CD4-positive, alpha-beta T cell (primary cell): ENCODE measurements around the gene ZSWIM4. TPM values are rescaled to one million over a fixed set of nuclear protein-coding genes. Genes with fewer than 3 reads are reported as not detected.

ENCODE experiments used
- ATAC-seq: fragments of 200-7000 bp; cut with Tn5 transposase; one replicate; pipeline ENCODE4 v1.10.0; 2022; ENCODE audit warnings: mild to moderate bottlenecking; ENCODE audit not compliant: poor library complexity
- CTCF ChIA-PET: fragments of 350-600 bp; sonication (Branson Sonifier 250); formaldehyde crosslinking; loops from one replicate; lab custom pipeline; 2021; ENCODE audit warnings: antibody characterized with exemption, inconsistent platforms; lab: Charles Lee
- POLR2A ChIA-PET: fragments of 350-600 bp; sonication (Branson Sonifier 250); formaldehyde crosslinking; loops from one replicate; lab custom pipeline; 2021; ENCODE audit warnings: antibody characterized with exemption, inconsistent platforms; lab: Charles Lee
- DNase-seq, 14 experiments: peaks; one replicate each; pipeline ENCODE4 v3.0.0-alpha.2; 2013 to 2020; ENCODE audit warnings: mixed read lengths in 2 of 14
- H3K27ac ChIP-seq, 2 donors: one replicate each; pipeline versions ENCODE4 v1.5.1 to v1.7.0; 2013; ENCODE audit warnings: low read length in 2 of 2, low read depth in 1 of 2, mild to moderate bottlenecking in 1 of 2
- H3K27me3 ChIP-seq, 2 experiments: 1 replicate in 1 of 2; 2 replicates in 1 of 2; pipeline versions ENCODE4 v1.6.1 to v1.7.0; 2013; ENCODE audit warnings: low read length in 2 of 2, control low read depth in 1 of 2, mild to moderate bottlenecking in 1 of 2, moderate library complexity in 1 of 2; ENCODE audit not compliant: insufficient read depth in 2 of 2, control insufficient read depth in 1 of 2
- H3K36me3 ChIP-seq: one replicate; pipeline ENCODE4 v1.6.1; 2013; ENCODE audit warnings: low read length, control low read depth; ENCODE audit not compliant: insufficient read depth
- H3K4me1 ChIP-seq: one replicate; pipeline ENCODE4 v1.6.1; 2013; ENCODE audit warnings: low read length, control low read depth; ENCODE audit not compliant: insufficient read depth
- H3K4me3 ChIP-seq: one replicate; pipeline ENCODE4 v1.5.1; 2013; ENCODE audit warnings: mild to moderate bottlenecking, low read length, moderate library complexity
- H3K9me3 ChIP-seq, 2 experiments: 1 replicate in 1 of 2; 2 replicates in 1 of 2; pipeline versions ENCODE4 v1.6.1 to v1.7.0; 2013; ENCODE audit warnings: low read length in 2 of 2, mild to moderate bottlenecking in 2 of 2, control low read depth in 1 of 2, moderate library complexity in 1 of 2; ENCODE audit not compliant: control insufficient read depth in 1 of 2, insufficient read depth in 1 of 2
- H3K27ac Mint-ChIP-seq: one replicate; pipeline ENCODE4 v1.8.0; 2020; ENCODE audit warnings: mixed read lengths
- H3K27me3 Mint-ChIP-seq: one replicate; pipeline ENCODE4 v1.8.0; 2021; ENCODE audit warnings: mixed read lengths
- H3K36me3 Mint-ChIP-seq: one replicate; pipeline ENCODE4 v1.8.0; 2021; ENCODE audit warnings: low read depth, mixed read lengths
- H3K4me1 Mint-ChIP-seq: one replicate; pipeline ENCODE4 v1.8.0; 2021; ENCODE audit warnings: low read depth, mixed read lengths
- H3K4me3 Mint-ChIP-seq: one replicate; pipeline ENCODE4 v1.8.0; 2020; ENCODE audit warnings: mild to moderate bottlenecking, mixed read lengths
- H3K9me3 Mint-ChIP-seq: one replicate; pipeline ENCODE4 v1.8.0; 2020; ENCODE audit warnings: mixed read lengths
- intact Hi-C, 2 experiments: fragments of 100-400 bp; cut with DNase I in 1 of 2; cut with micrococcal nuclease in 1 of 2; formaldehyde crosslinking; loops; one replicate each; pipeline versions ENCODE4 v1.15.1 to v1.9.0; 2023 to 2025; cut with DNase I, micrococcal nuclease
- total RNA-seq, 174 experiments: library from RNA in 2 of 174; stranded (reverse) in 2 of 174; gene quantifications; one replicate each; pipeline ENCODE4 v1.2.3 and lab custom pipeline; 2021 to 2026
- TF ChIP-seq, protein P1 (sequence below): fragments of 200-600 bp; IDR thresholded peaks from one replicate; pipeline ENCODE4 v1.8.0; 2022; ENCODE audit warnings: antibody characterized with exemption, mild to moderate bottlenecking

The ZSWIM4 gene
- total RNA-seq, 2 experiments from 2014 or later, result 3.5 to 3.8 TPM

GRCh38 chr19:13872339-13872694, 77.1 kb downstream of the ZSWIM4 start:
- no peak overlapping the region for H3K27ac Mint-ChIP-seq
- intact Hi-C loops, result loop anchor here in 1 of 2 experiments (10.0 kb wide), 1 partner anchor 612 kb away; no protein-coding TSS in a partner anchor
- DNase-seq (no peak), ATAC-seq (no peak)
- no peaks in the 10 kb centered on the region for H3K36me3 Mint-ChIP-seq
- H3K27ac ChIP-seq, result no peak overlapping the region
- no peaks in the 10 kb centered on the region for H3K9me3 Mint-ChIP-seq
- peaks cover 44% of the 10 kb centered on the region for H3K27me3 Mint-ChIP-seq
- POLR2A ChIA-PET, result interaction anchor here (1.0 to 1.3 kb wide), 3 partner anchors 10 to 125 kb away, joined by 4 to 5 read pairs (median 4); a partner anchor contains a TSS
- peaks cover 3 to 26% of the 10 kb centered on the region in 2 experiments for H3K27me3 ChIP-seq
- H3K4me3 Mint-ChIP-seq, result no peak overlapping the region
- TF ChIP-seq, protein P1, sequence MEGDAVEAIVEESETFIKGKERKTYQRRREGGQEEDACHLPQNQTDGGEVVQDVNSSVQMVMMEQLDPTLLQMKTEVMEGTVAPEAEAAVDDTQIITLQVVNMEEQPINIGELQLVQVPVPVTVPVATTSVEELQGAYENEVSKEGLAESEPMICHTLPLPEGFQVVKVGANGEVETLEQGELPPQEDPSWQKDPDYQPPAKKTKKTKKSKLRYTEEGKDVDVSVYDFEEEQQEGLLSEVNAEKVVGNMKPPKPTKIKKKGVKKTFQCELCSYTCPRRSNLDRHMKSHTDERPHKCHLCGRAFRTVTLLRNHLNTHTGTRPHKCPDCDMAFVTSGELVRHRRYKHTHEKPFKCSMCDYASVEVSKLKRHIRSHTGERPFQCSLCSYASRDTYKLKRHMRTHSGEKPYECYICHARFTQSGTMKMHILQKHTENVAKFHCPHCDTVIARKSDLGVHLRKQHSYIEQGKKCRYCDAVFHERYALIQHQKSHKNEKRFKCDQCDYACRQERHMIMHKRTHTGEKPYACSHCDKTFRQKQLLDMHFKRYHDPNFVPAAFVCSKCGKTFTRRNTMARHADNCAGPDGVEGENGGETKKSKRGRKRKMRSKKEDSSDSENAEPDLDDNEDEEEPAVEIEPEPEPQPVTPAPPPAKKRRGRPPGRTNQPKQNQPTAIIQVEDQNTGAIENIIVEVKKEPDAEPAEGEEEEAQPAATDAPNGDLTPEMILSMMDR, result no peak
- H3K4me1 ChIP-seq, result peaks cover 12% of the 10 kb centered on the region
- no peaks in the 10 kb centered on the region for H3K9me3 ChIP-seq
- peak overlapping the region; percentile 24 for H3K4me3 ChIP-seq
- no peaks in the 10 kb centered on the region for H3K36me3 ChIP-seq
- CTCF ChIA-PET, result interaction anchor here (0.6 to 1.3 kb wide), 5 partner anchors 10 to 124 kb away, joined by 3 to 5 read pairs (median 3); a partner anchor contains a TSS
- peaks cover 8% of the 10 kb centered on the region for H3K4me1 Mint-ChIP-seq

DNA sequence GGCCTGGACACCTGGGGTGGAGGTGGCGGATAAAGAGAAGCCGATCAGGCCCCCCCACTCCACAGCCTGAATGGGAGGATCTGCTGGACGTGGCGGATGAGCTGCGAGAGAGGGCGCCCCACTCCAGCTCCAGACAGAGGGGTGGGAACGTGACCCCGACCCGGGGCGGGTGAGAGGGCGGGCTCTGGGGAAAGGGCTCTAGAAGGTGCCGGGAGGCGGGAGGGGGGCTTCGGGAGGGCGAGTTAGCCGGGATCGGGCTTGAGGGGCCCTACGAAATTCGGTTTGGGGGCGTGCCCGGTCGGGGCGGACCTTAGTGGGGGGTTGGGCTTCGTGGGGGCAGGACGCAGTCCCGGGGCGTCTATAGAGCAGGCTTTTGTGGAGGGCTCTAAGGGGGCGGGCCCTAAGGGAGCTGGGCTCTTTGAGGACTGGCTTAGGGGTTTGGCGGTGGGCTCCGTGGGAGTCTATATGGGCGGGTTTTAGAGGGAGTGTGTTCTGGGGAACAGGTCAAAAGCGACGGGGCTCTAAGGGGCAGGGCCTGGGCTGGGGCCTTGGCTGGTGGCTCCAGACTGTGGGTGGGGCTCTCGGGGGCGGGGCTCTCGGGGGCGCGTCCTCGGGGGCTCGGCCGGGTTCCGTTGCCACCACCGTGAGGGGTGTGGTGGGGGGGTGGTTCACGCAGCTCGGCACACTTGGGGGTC, 77.6 kb downstream of the ZSWIM4 start:
- Mint-ChIP-seq H3K36me3 (no peaks in the 10 kb centered on the region), H3K27me3 (peaks cover 39% of the 10 kb centered on the region), H3K9me3 (no peaks in the 10 kb centered on the region), H3K27ac (no peak overlapping the region), H3K4me3 (peak overlapping the region; percentile 65), H3K4me1 (peaks cover 8% of the 10 kb centered on the region)
- intact Hi-C loops, result loop anchor here in 1 of 2 experiments (10.0 kb wide), 1 partner anchor 612 kb away; no protein-coding TSS in a partner anchor
- ATAC-seq (peak; percentile 83), DNase-seq (peak in 3 of 14 experiments; percentile 36 to 63 (median 52))
- no peaks in the 10 kb centered on the region for H3K9me3 ChIP-seq
- POLR2A ChIA-PET, result interaction anchor here (1.0 to 1.3 kb wide), 3 partner anchors 10 to 125 kb away, joined by 4 to 5 read pairs (median 4); a partner anchor contains a TSS
- TF ChIP-seq, protein P1, result no peak
- H3K4me1 ChIP-seq, result peaks cover 12% of the 10 kb centered on the region
- CTCF ChIA-PET, result interaction anchor here (0.6 to 1.3 kb wide), 4 partner anchors 11 to 125 kb away, joined by 3 to 5 read pairs (median 3); a partner anchor contains a TSS
- peak overlapping the region; percentile 24 for H3K4me3 ChIP-seq
- peaks cover 3 to 21% of the 10 kb centered on the region in 2 experiments for H3K27me3 ChIP-seq
- H3K36me3 ChIP-seq, result no peaks in the 10 kb centered on the region
- H3K27ac ChIP-seq, result no peak overlapping the region

- intact Hi-C loops, result loop anchor here in 1 of 2 experiments (10.0 kb wide), 1 partner anchor 611 kb away; no protein-coding TSS in a partner anchor
- H3K4me1 ChIP-seq, result peaks cover 12% of the 10 kb centered on the region
- no peak overlapping the region for H3K27ac ChIP-seq
- Mint-ChIP-seq H3K27ac (no peak overlapping the region), H3K9me3 (no peaks in the 10 kb centered on the region), H3K27me3 (peaks cover 34% of the 10 kb centered on the region), H3K4me1 (peaks cover 8% of the 10 kb centered on the region), H3K4me3 (peak overlapping the region; percentile 10), H3K36me3 (no peaks in the 10 kb centered on the region)
- TF ChIP-seq, protein P1, result no peak
- peaks cover 3 to 16% of the 10 kb centered on the region in 2 experiments for H3K27me3 ChIP-seq
- H3K36me3 ChIP-seq, result no peaks in the 10 kb centered on the region
- H3K4me3 ChIP-seq, result no peak overlapping the region
- H3K9me3 ChIP-seq, result no peaks in the 10 kb centered on the region
- ATAC-seq (no peak), DNase-seq (no peak)
- CTCF ChIA-PET, result no interaction called here
- POLR2A ChIA-PET, result no interaction called here
Measured at GRCh38 chr19:13873834-13874515, 78.7 kb downstream of the ZSWIM4 start.
